ENCODE results near the gene SETBP1.

DNA sequence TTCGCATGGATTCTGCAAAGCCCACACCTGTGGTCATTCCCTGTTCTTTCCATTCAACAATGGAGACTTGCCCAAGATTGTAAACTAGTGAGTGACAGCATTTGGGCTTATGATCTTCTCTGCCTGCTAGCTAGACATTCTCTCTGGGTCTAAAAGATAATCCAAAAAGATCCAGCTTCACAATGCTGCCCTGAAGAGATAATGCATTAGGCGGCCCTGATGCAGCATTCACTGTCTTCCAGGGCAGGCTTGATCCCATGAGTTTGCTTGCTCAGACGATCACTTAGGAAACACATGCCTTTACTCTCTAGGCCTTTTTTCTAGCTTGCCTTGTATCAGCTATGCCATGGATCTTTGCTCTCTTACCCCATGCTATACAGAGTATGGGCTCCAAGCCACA is 196.1 kb downstream of the SETBP1 start:
- TF ChIP-seq CTCF (IDR thresholded peaks at IDR 0.05) (no peak), EZH2 (IDR thresholded peaks at IDR 0.05) (no peak), EZH2phosphoT487 (IDR thresholded peaks at IDR 0.05) (no peak)

Data from neural progenitor cell (in vitro differentiated cells).